HG03432 (cell line): ENCODE results near the gene NKAIN2.

ENCODE experiments used
- ATAC-seq: cut with Tn5 transposase; IDR thresholded peaks from one replicate; pipeline ENCODE4 v1.9.1; 2021; ENCODE audit warnings: mild to moderate bottlenecking, moderate library complexity; ENCODE audit not compliant: unreplicated experiment

The NKAIN2 gene

DNA sequence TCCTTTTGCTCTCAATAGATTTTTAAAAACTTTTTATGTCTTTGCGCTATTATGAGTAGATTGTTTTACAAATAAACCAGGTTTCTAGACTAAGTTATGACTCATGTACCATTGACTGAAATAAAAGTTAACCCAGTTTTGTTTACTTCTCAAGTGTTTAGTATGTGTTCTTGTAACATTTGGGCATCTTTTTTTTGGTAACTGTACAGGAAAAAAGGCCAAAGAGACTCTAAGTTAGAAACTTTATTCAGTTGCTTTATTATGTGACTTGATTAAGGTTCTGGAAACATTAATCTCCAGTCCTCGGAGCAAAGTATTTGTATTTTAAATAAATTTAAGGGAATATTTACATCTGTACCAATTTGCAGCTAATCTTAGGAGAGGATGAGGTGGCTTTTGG, 2.9 kb downstream of the NKAIN2 start:
- ATAC-seq, result no peak

DNA sequence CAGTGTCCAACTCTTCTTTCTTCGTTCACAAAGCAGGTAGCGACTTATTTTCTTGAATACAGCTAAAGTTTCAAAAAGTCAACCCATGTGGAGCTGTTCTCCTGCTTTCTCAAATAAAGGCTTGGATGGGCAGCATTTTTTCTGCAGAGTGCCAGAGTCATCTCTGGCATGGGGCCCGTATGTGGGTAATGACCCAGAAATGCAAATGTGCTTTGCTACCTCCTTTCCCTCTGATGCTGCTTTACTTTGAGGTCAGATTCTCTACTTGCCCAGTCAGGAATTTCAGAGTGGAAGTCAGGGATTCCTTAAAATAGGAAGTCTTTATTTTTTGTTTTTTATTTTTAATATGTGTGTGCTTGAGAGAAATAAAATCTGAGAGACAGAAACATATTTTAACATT, 4.9 kb downstream of the NKAIN2 start:
- ATAC-seq, result no peak

DNA sequence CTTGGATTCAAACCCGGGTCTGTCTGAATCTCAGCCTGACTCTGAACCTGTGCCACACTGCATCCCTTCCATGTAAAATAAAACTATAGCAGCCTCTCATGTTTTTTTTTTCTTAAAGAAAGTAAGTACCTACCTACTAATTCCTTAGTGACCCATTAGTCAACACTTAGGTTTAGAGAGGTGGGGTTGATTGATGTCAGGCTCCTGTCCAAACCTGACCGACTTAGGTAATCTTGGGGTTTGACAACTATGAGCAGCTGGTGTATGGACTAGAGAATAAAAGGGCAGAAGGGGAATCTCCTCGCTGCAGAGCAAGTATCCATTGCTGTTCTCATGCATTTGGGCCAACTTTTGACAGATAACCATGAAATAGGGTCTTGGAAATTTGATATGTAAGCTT, 6.5 kb downstream of the NKAIN2 start:
- ATAC-seq, result no peak

DNA sequence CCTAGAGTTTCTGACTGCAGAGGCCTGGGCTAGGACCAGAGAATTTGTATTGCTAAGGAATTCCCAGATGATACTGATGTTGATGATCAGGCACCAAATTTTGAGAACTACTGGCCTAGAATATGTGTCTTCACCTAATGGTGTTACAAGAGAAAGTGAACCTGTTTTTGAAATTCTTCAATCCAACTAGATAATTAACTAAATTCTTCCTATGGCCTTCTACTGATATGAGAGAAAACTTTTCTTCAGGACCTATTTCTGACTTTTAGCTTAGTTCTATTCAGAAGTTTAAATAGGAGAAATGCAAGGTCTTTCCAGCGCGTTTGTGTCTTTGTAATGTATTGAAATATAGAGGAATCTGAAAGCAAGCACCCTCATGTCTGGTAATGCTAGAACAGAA, 7.3 kb downstream of the NKAIN2 start:
- ATAC-seq, result no peak

DNA sequence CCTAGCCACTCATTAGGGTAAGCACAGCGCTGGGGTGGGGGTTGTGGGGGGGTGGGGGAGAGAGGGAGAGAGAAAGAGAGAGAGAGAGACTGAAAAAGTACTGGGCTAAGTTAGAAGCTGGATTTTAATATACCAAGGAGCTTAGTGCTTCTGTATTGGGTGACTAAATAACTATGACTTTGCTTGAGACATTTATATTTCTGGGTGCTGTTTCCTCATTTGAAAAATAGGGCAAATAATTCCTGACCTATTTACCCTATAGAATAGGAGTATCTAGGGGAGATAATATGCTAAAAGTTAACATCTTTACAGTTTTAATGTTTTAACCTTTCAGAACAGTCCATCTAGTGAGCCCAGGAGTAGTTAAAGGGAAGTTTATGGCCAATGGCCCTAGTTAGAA, 7.7 kb downstream of the NKAIN2 start:
- no peak for ATAC-seq

DNA sequence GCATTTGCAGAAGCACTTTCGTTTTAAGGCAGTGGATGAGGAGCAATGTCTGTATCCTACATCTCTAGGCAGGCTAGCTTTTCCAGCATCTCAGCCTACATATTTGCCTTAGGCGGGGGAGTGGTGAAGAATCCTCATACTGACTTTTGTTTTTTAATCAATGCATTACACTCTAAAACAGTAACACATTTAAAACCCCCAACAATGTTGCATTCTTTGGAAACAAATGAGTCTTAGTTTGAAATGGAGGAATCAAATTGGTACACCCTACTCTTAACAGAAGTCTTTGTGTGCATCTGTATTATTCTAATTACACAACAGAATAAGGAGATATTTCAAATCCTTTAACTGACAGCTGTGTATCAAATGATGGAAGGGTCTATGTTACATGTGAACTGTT, 9.0 kb downstream of the NKAIN2 start:
- no peak for ATAC-seq

DNA sequence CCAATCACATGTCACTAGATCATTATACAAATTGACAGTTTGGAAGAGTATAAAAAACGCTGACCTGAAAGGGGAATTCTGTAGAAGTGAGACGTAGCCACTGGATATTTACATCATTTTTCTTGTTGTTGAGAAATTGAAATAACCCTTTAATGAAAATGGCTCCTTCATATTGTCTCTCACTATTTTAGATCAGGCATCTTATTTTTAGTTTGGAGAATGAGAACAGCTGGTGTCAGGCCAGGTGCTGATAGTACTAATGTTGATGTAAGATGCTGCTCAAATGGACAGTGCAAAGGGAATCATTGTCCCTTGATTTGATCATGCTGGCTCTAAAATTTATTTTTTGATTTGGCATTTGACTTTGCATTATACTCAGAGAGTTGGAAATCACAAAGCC, 17.4 kb downstream of the NKAIN2 start:
- no peak for ATAC-seq

DNA sequence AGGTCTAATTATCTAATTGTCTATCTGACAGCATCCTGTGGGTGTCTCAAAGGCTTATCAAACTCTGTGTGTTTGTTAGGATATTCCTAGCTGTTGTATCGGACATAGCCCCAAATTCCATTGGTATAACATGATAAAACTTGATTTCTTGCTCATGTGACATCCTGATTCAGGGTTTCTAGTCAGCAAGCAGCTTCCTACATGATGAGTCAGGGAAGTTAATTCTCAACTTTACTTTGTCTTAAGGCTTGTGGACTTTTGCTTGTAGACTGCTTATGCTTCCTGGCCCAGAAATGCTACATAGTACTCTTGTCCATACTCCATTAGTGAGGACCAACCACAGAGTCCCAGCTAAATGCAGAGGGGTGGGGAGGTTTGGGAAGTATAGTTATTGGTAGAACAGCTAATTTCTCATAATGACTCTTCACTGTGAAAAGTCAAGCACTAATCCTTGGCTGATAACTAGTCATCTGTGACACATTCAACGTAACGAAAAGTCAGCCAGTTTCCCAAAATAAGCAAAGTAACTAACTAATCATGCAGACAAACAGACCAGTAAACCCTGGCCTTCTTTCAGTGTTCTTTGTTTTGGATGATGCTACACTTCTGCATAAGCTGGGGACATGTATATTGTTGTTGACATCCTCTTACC, 25.8 kb downstream of the NKAIN2 start:
- no peak for ATAC-seq

DNA sequence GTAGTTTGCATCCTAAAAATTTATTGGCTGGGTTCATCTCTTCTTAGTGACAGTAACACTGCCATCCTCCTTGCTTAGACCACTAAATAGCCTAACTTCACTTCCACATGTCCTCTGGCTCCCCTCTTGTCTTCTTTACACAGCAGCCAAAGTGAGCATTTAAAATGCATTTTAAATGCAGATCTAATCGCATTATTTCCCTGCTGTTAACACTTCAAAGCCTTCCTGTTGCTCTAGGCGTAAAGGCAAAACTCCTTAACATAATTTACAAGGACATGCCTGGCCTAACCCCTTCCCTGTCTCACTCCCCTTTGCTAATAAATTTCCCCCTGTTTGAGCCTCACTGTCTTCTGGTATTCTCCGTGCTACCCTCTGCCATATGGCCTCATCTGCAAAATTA, 26.5 kb downstream of the NKAIN2 start:
- ATAC-seq, result no peak

DNA sequence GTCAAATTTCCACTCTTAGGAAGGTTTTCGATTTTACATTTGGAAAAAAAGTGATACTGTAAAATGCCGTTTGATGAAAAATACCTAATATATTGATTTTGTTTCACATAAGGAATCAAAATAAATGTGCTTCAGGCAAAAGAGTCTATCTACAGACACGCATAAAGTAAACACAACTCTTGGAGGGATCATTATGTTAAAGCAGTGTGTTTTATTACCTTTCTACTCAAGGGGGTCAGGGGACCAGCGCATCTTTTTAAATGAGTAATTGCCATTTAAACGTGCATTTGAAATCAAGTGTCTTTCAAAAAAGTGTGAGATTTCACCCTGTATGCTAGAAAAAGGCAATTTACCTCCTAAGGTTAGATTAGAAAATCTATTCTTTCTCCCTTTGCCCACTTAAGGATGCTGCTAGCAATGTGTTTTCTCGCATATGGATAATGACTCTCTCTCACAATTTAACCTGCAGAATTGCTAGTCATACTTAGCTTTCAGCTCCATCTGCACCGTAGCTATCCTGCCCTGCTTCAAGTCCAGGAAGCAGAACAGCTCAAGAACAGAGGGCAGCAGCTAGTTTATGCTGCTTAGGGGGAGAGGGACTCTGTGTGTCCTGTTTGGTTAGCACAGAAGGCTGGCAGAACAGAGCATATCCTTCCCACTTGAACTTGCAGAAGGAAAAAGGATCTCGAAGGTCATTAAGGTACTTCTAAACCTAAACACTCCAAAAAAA, 35.0 kb downstream of the NKAIN2 start:
- no peak for ATAC-seq

DNA sequence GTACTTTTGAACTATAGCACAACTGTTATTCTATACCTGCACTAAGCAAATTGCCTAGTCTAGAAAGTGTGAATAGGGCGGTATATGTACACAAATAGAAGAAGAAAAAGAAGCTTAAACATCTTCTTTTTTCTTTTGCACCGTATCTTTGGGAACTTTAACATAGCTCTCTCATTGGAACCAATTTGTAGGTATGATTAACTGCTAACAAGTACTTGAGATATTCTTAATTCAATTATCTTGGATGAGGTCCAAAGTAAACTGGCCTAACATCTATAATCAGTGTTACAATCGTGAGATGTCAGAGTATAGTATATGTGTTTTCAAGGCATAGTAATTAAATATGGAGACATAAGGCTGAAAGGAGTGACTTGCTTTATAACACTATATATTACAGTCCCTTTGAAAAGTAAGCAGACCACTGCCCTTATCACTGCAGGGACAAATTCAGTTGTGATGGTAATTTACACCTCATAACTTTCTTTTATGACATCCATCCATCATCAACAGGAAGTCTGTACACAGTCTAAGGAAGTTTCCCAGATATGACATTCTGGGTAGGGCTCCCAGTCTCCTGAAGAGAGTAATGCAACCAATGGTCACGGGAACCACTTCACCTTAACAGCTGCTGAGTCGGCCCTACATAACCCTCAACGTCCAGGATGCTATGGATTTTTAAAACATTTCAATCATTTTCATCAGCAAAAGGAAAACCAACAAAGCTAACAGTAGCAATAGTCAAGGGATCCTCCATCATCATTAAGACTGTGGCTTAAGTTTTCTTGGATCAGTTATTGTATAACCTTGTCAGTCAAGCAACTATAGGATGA, 37.6 kb downstream of the NKAIN2 start:
- ATAC-seq, result no peak

DNA sequence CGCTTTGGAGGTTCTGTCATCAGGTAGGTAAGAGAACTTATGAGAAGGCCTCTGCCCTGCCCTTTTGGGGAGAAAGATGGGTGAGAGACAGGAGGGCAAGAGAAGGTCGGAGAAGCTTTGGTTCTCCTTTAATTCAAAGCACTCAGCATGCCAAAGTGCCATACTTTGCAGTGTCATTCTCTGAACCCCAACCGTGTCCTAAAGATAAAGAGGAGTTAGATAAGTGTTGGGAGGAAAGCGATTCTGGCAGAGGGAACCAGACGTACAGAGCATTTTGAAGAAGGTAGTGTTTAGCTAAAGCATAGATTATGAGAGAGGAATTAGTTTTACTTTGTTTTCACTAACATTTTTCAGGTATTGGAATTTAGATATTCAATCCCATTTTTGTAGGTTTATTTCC, 40.3 kb downstream of the NKAIN2 start:
- no peak for ATAC-seq

DNA sequence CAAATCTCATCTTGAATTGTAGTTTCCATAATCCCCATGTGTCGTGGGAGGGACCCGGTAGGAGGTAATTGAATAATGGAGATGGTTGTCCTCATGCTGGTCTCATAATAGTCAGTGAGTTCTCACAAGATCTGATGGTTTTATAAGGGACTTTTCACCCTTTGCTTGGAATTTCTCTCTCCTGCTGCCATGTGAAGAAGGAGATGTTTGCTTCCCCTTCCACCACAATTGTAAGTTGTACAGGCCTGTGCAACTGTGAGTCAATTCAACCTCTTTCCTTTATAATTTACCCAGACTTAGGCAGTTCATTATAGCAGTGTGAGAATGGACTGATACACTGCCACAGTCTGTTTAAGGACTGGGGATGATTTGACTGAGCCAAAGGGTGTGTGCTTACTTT, 44.7 kb downstream of the NKAIN2 start:
- no peak for ATAC-seq

DNA sequence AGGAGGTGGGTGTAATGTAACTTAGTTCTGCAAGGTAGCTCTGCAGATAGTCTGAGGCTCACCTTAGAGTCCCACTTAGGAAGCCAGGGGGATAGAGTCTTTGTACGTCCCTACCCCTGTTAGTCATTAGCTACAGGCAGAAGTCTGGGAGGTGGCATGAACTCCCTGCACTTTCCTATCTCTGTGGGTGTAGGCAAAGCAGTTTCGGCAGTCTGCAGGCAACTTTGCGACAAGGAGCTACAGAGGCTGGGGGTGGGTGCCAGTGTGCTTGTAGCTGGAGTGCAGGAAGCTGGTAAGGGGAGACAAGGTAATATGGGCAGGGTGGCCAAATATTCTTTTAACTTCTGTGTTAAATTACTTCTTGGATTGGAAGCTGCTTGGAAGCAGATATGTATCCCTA, 45.7 kb downstream of the NKAIN2 start:
- ATAC-seq, result no peak

DNA sequence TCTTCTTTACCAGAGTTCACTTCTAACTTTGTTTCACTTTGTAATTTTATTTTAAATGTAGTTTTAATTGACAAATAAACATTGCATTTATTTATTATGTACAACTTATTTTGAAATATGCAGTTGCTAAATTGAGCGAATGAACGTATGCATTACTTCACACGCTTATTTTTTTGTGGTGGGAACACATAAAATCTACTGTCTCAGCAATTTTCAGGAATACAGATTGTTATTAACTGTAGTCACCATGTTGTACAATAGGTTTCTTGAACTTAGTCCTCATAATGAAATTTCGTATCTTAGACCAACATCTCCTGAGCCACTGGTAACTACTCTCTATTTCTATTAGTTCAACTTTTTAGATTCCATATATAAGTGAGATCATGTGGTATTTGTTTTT, 46.9 kb downstream of the NKAIN2 start:
- no peak for ATAC-seq

DNA sequence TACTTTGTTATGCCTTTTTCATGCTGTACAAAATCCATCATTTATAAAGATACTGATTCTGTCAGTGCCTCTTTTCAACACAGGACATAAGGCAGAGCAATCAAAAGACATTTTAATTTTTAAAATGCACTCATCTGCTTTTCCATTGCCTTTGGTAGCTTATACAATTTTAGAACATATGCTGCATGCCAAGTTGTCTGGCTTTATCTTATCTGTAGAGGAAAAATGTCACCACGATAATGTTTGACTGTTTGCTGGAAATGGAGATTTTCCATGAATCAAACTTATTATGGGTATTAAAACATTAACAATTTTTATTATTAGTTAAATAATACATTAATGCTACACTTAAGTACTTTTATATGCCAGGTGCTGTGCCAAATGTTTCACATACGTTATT, 50.5 kb downstream of the NKAIN2 start:
- no peak for ATAC-seq

DNA sequence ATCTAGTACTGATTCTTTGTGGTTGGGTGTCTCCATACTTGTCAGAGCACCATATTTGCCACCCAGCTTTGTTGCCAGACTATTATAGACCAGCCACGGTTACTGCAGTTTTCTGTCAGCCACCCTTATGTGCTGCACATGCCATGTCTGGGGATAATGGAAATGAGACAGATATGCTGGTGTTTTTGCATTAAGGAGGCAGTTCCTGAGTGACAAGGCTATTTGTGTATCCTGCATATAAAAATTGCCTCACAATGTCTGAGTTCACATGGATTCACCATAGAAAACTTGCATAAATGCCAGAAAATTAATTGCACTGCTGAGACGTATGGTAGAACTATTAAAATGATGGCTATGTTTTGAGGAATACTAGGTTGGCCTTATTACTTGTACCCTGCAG, 51.8 kb downstream of the NKAIN2 start:
- ATAC-seq, result no peak

DNA sequence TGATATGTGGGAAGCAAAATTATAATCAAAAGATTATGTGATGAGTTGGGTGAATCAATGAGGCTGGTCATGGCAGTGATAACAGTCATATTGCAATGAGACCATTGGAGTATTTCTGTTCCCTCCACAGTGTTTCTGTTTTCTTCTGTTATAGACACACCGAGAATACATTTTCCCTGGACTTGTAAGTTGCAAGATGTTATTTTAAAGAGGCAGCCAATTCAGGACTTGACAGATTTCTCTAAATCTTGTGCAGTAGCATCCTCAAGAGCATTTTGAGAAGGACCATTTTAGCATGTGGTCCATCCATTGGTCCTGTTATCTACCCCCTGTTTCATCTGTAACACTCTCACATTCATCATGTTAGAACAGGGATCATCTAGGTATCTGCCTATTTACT, 55.6 kb downstream of the NKAIN2 start:
- ATAC-seq, result no peak

DNA sequence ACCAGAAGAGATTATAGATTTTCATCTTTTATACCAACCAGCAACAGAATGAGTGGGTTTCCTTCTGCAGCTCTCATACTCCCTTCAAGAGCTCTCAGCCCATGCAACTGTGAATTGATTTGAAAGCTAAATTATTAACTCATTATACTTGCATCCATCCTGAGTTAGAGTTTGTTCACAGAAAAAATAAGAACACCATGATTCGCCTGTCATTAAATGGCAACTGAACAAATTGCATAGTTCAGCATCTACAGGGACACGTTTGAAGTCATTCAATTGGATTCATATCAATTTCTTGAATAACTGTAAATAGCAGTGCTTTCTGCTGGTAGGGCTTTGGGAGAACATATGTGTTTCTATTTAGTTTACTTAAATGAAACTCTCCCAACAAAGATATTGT, 65.7 kb downstream of the NKAIN2 start:
- no peak for ATAC-seq

DNA sequence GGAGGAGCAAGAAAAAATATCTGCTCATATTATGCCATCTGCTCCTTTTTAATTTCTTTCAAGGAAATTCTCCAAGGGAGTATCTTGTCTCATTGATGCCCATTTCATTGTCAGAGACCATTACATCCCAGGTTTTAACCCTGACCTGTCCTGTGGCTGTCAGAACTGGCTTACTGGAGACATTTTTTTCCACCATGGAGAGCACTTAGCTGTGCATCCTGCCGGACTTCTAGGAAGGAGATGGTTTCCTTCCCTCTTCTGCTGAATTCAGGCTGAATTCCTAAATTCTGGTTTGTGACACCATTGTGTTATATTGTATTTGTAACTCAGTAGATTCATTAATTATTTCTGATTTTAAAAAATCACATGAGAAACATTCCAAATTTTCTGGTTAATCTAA, 70.3 kb downstream of the NKAIN2 start:
- ATAC-seq, result no peak

DNA sequence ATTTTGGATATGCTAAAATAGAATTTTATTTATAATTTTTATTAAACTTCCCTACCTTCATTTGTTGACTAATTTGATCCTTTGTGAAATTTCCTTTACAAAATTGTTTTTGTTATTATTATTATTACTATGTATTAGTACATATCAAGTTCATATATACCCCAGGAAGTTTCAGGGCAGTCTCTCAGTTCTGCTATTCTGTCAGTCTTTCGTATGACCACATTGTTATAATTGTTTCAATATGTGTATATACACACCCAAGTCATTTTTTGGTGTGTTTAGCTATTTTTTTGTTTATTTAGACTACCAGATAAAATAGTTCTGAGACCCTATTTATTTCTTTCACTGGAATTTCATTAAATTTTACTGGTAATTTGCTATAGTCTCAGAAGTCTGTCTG, 72.1 kb downstream of the NKAIN2 start:
- peak; percentile 53 for ATAC-seq

DNA sequence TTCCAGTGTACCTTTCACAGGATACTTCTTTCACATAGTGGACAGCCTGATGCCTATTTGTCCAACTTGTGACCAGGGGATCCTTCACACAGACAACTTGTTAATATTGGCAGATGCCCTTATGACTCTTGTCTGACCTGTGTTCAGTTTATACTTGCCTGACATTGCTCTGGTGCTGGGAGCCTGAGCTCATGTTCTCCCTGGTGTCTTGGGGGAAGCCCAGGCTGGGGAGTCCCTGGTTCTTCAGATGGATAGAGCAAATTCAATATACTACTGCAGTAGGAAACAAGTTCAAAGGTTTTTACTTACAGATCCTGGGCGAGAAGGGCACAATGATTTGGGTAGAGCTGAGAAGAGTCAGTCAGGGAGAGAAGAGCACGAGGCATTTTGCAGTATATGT, 76.1 kb downstream of the NKAIN2 start:
- ATAC-seq, result peak; percentile 70
